NOMO-1 treated with DMSO at 0.1 percent for 48 hours (cell line): Measurements from ENCODE around the gene FAM156A.
"Not testable (repeated sequence)": the region's sequence is repeated elsewhere in the genome, so short reads cannot be mapped to it uniquely, and the experiment has no call there.

ENCODE experiments used
- DNase-seq: peaks from one replicate; lab custom pipeline; 2025; ENCODE audit not compliant: unreplicated experiment; lab: John Stamatoyannopoulos, UW

The FAM156A gene

DNA sequence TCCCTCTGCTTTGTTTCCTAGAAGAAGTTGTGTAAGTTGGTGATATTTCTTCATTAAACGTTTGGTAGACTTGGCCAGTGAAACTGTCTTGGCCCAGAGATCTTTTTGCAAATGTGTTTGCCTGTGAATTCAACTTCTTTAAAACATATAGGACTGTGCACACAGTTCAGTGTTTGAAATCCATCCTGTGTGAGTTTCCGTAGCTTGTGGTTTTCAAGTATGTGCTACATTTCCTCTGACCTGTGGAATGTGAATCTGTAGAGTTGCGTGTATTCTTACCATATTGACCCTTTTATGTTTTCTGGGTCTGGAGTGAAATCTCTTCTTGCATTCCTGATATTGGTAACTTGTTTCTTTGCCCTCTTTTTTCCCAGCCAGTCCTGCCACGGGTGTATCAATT is 52.2 kb downstream of the FAM156A start:
- DNase-seq = not testable (repeated sequence)

DNA sequence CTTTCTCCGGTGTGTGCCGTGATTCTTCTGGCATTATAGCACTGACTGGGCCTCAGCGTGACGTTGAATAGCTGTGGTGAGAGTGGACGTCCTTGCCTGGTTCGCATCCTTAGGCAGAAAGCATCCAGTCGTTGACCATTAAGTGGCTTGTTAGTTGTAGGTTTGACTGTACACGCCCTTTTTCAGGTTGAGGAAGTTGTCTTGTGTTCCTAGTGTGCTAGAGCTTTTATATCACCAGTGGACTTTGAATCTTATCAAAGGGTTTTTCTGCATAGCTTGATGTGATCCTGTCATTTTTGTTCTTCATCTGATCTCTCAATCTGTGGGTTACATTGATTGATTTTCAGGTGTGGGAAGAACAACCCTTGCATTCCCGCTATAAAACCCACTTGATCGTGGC is 52.8 kb downstream of the FAM156A start:
- DNase-seq = not testable (repeated sequence)
